Dendritic cell treated with granulocyte-macrophage colony-stimulating factor and Interleukin-4, amounts not matched to agents 40 ng/mL and 50 ng/mL, for 4 days (primary cell): ENCODE results near the gene ELMOD1.

ENCODE experiments used
- H3K27ac Mint-ChIP-seq: one replicate; pipeline ENCODE4 v1.8.0; 2022; ENCODE audit warnings: mild to moderate bottlenecking, mixed read lengths
- H3K27me3 Mint-ChIP-seq: one replicate; pipeline ENCODE4 v1.8.0; 2022; ENCODE audit warnings: mild to moderate bottlenecking, mixed read lengths
- H3K36me3 Mint-ChIP-seq: one replicate; pipeline ENCODE4 v1.8.0; 2022; ENCODE audit warnings: low read depth, mixed read lengths
- H3K4me1 Mint-ChIP-seq: one replicate; pipeline ENCODE4 v1.8.0; 2022; ENCODE audit warnings: low read depth, mixed read lengths
- H3K4me3 Mint-ChIP-seq: one replicate; pipeline ENCODE4 v1.8.0; 2022; ENCODE audit warnings: mild to moderate bottlenecking, moderate library complexity, mixed read lengths
- H3K9me3 Mint-ChIP-seq: one replicate; pipeline ENCODE4 v1.8.0; 2022; ENCODE audit warnings: mixed read lengths
- intact Hi-C: fragments of 100-400 bp; cut with micrococcal nuclease; formaldehyde crosslinking; loops from one replicate; pipeline ENCODE4 v1.15.0; 2022

Gene ELMOD1

GRCh38 chr11:107598225-107599139 lies 7.5 kb downstream of the ELMOD1 start:
- H3K36me3 Mint-ChIP-seq = no peaks in the 10 kb centered on the region

GRCh38 chr11:107605061-107606006 lies 14.4 kb downstream of the ELMOD1 start:
- H3K4me3 Mint-ChIP-seq = no peak overlapping the region
- no peaks in the 10 kb centered on the region for H3K36me3 Mint-ChIP-seq
- no peaks in the 10 kb centered on the region for H3K4me1 Mint-ChIP-seq
- intact Hi-C loops = no loop called here
- H3K27ac Mint-ChIP-seq = no peak overlapping the region
- no peaks in the 10 kb centered on the region for H3K9me3 Mint-ChIP-seq
- H3K27me3 Mint-ChIP-seq = peaks cover 21% of the 10 kb centered on the region

More at GRCh38 chr11:107598225-107599139, 7.5 kb downstream of the ELMOD1 start:
- no peaks in the 10 kb centered on the region for H3K4me1 Mint-ChIP-seq
- no peak overlapping the region for H3K27ac Mint-ChIP-seq
- no peaks in the 10 kb centered on the region for H3K9me3 Mint-ChIP-seq
- intact Hi-C loops = no loop called here
- H3K27me3 Mint-ChIP-seq = peaks cover 33% of the 10 kb centered on the region
- H3K4me3 Mint-ChIP-seq = no peak overlapping the region

GRCh38 chr11:107606141-107606540 lies 15.2 kb downstream of the ELMOD1 start:
- Mint-ChIP-seq H3K4me3 (no peak overlapping the region), H3K9me3 (no peaks in the 10 kb centered on the region), H3K27me3 (peaks cover 22% of the 10 kb centered on the region), H3K4me1 (no peaks in the 10 kb centered on the region), H3K27ac (no peak overlapping the region), H3K36me3 (no peaks in the 10 kb centered on the region)
- intact Hi-C loops = no loop called here

- Mint-ChIP-seq H3K36me3 (no peaks in the 10 kb centered on the region), H3K9me3 (no peaks in the 10 kb centered on the region), H3K4me3 (no peak overlapping the region), H3K27ac (no peak overlapping the region), H3K4me1 (no peaks in the 10 kb centered on the region), H3K27me3 (peaks cover 6% of the 10 kb centered on the region)
- intact Hi-C loops = no loop called here
Observed at GRCh38 chr11:107608809-107609208, 17.9 kb downstream of the ELMOD1 start.

- Mint-ChIP-seq H3K36me3 (no peaks in the 10 kb centered on the region), H3K27me3 (peaks cover 6% of the 10 kb centered on the region), H3K27ac (no peak overlapping the region), H3K9me3 (no peaks in the 10 kb centered on the region), H3K4me1 (no peaks in the 10 kb centered on the region), H3K4me3 (no peak overlapping the region)
- intact Hi-C loops = no loop called here
Observed at GRCh38 chr11:107609400-107610218, 18.7 kb downstream of the ELMOD1 start.

GRCh38 chr11:107612445-107612844 lies 21.5 kb downstream of the ELMOD1 start:
- intact Hi-C loops = no loop called here
- Mint-ChIP-seq H3K4me1 (no peaks in the 10 kb centered on the region), H3K27me3 (peaks cover 4% of the 10 kb centered on the region), H3K4me3 (no peak overlapping the region), H3K9me3 (no peaks in the 10 kb centered on the region), H3K27ac (no peak overlapping the region), H3K36me3 (no peaks in the 10 kb centered on the region)

GRCh38 chr11:107619926-107620325 lies 29.0 kb downstream of the ELMOD1 start:
- H3K27ac Mint-ChIP-seq = no peak overlapping the region
- no peaks in the 10 kb centered on the region for H3K9me3 Mint-ChIP-seq
- H3K36me3 Mint-ChIP-seq = no peaks in the 10 kb centered on the region
- H3K4me3 Mint-ChIP-seq = no peak overlapping the region
- peaks cover 7% of the 10 kb centered on the region for H3K27me3 Mint-ChIP-seq
- intact Hi-C loops = no loop called here
- no peaks in the 10 kb centered on the region for H3K4me1 Mint-ChIP-seq

- H3K27ac Mint-ChIP-seq = no peak overlapping the region
Observed at GRCh38 chr11:107621081-107621480, 30.1 kb downstream of the ELMOD1 start.

GRCh38 chr11:107623183-107623582 lies 32.2 kb downstream of the ELMOD1 start:
- Mint-ChIP-seq H3K27ac (no peak overlapping the region), H3K4me3 (no peak overlapping the region), H3K9me3 (no peaks in the 10 kb centered on the region), H3K36me3 (no peaks in the 10 kb centered on the region), H3K4me1 (no peaks in the 10 kb centered on the region), H3K27me3 (peaks cover 17% of the 10 kb centered on the region)
- intact Hi-C loops = no loop called here

More at GRCh38 chr11:107621081-107621480, 30.1 kb downstream of the ELMOD1 start:
- Mint-ChIP-seq H3K4me3 (no peak overlapping the region), H3K4me1 (no peaks in the 10 kb centered on the region), H3K36me3 (no peaks in the 10 kb centered on the region), H3K9me3 (no peaks in the 10 kb centered on the region), H3K27me3 (peaks cover 10% of the 10 kb centered on the region)
- intact Hi-C loops = no loop called here

- Mint-ChIP-seq H3K27ac (no peak overlapping the region), H3K27me3 (peaks cover 24% of the 10 kb centered on the region), H3K36me3 (no peaks in the 10 kb centered on the region), H3K4me1 (no peaks in the 10 kb centered on the region), H3K9me3 (no peaks in the 10 kb centered on the region), H3K4me3 (no peak overlapping the region)
- intact Hi-C loops = no loop called here
Observed at GRCh38 chr11:107624983-107625684, 34.2 kb downstream of the ELMOD1 start.

GRCh38 chr11:107625685-107625989 lies 34.7 kb downstream of the ELMOD1 start:
- Mint-ChIP-seq H3K27me3 (peaks cover 21% of the 10 kb centered on the region), H3K27ac (no peak overlapping the region), H3K36me3 (no peaks in the 10 kb centered on the region), H3K4me1 (no peaks in the 10 kb centered on the region), H3K4me3 (no peak overlapping the region), H3K9me3 (no peaks in the 10 kb centered on the region)
- intact Hi-C loops = no loop called here

- intact Hi-C loops = no loop called here
- Mint-ChIP-seq H3K9me3 (no peaks in the 10 kb centered on the region), H3K36me3 (no peaks in the 10 kb centered on the region), H3K27ac (no peak overlapping the region), H3K4me3 (no peak overlapping the region), H3K27me3 (peaks cover 17% of the 10 kb centered on the region), H3K4me1 (no peaks in the 10 kb centered on the region)
Observed at GRCh38 chr11:107631043-107631442, 40.1 kb downstream of the ELMOD1 start.

GRCh38 chr11:107631931-107632330 lies 41.0 kb downstream of the ELMOD1 start:
- H3K9me3 Mint-ChIP-seq = no peaks in the 10 kb centered on the region
- intact Hi-C loops = no loop called here
- H3K27me3 Mint-ChIP-seq = peaks cover 10% of the 10 kb centered on the region
- no peaks in the 10 kb centered on the region for H3K4me1 Mint-ChIP-seq
- H3K27ac Mint-ChIP-seq = no peak overlapping the region
- no peaks in the 10 kb centered on the region for H3K36me3 Mint-ChIP-seq
- no peak overlapping the region for H3K4me3 Mint-ChIP-seq
